ENCODE results near the gene EXTL1.
A peak's percentile ranks its signal among the peaks of the same experiment; 100 is the strongest.

EXTL1 gene

DNA sequence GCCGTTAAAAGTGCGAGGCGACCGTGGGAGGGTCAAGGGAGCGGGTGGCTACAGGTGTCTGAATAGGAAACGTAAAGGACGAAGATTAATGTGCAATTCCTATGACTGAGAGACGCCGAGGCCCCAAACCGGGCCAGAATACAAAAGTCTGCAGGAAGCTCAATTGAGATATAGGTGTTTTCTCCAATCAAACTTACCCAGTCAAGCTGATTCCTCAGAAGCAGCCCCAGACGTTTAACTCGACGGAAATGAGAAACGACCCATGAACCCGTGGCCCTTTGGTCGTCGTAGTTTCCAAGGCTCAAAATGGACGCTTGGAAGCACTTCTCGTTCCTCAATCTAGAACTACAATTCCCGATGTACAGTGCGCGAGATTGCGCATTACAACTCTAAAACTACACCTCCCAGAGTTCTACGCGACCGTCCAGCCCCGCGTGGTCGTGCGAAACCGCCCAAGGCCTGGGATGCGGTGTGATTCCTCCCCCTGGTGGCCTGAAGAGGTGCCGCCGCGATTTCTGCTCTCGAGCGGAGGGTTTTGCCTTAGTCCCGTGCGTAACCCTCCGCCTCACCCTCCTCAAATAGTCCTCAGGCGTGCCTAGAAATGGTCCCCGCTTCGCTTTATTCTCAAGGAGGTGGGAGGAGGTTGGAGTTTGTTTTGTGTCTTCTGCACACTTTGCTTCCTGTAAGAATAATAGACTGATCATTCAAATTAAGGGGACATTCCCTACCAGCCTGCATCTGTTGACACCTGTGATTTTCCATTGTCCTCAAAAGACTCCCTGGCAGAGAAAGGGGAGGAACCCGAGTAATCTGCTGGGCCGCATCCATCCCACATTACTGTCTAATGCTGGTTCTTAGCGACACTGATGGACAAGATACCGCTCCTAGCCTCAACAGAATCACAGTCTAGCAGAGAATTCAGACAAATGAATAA, 23.5 kb upstream of the EXTL1 start, which contains the start of gene PAFAH2:
Gene PAFAH2 (minus strand): TSS at position 236 of the 934 bp plus-strand sequence. CDS start 7,247 bp downstream, outside the sequence.
- DNase-seq, result peak; percentile 98

- DNase-seq, result no peak
Observed at GRCh38 chr1:25999041-25999800, 22.4 kb upstream of the EXTL1 start.

GRCh38 chr1:26003262-26003661, 18.3 kb upstream of the EXTL1 start:
- no peak for DNase-seq

- DNase-seq, result no peak
Observed at GRCh38 chr1:26003756-26004155, 17.8 kb upstream of the EXTL1 start.

DNA sequence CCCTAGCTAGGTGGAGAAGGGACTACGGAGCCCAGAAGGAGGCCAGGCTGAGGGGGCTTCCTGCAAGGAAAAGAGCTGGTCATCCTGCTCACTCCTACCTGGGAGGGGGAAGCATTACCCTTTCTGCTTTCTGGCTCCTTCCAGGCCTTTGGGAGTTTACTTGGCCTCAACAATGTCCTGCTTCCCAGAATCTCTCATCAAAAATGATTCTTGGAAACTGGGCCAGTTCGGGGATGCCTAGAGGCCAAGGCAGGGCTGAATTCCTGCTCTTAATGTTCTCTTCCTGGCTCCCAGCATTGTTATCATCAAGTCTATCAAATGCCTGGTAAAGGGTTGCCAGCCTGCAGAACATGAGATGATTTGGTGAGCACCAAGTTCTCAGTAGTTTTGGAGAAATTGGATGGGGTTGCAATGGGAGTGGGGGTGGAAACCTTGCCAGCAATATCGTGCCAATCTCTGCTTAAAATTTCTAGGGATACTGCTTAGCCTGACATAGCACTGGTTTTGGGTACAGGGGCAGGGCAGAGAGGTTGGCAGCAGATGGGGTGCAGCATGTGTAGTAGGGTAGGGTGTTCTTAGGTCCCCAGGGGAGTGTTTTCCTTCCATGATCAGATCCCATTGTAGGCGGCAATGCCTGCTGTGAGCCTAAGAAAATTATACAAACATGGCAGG, 16.0 kb upstream of the EXTL1 start:
- DNase-seq, result no peak

- no peak for DNase-seq
Observed at GRCh38 chr1:26006710-26007109, 14.9 kb upstream of the EXTL1 start.

DNA sequence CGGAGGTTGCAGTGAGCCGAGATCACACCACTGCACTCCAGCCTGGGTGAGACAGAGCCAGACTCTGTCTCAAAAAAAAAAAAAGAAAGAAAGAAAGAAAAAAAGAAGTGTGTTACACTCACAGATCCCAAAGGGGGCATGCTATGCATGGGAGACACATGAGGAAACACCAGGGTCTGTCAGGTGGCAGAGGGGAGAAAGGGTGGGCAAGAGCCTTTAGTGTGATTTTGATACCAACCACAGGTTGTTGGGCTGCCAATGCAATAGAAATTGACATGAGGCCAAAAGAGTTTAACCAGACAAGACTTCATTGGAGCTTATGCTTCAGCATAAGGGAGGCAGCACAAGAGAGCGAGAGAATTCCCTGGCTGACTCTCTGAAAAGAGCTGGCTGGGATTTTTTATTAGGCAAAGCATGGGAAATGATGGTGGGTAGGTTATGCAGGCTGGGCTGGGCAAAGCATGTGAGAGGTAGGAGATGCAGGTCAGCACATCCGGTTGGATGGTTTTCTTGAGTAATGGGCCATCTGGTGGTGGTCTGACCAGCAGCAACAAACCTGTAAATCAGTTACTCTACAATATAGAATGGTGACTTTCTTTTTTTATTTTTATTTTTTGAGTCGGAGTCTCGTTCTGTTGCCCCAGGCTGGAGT, 11.7 kb upstream of the EXTL1 start:
- DNase-seq, result no peak

- no peak for DNase-seq
Observed at GRCh38 chr1:26010825-26011224, 10.8 kb upstream of the EXTL1 start.

GRCh38 chr1:26012864-26013263, 8.7 kb upstream of the EXTL1 start:
- no peak for DNase-seq

GRCh38 chr1:26014179-26014578, 7.4 kb upstream of the EXTL1 start:
- DNase-seq, result no peak

- no peak for DNase-seq
Observed at GRCh38 chr1:26015358-26015757, 6.2 kb upstream of the EXTL1 start.

- DNase-seq, result no peak
Observed at GRCh38 chr1:26016258-26016952, 5.2 kb upstream of the EXTL1 start.

DNA sequence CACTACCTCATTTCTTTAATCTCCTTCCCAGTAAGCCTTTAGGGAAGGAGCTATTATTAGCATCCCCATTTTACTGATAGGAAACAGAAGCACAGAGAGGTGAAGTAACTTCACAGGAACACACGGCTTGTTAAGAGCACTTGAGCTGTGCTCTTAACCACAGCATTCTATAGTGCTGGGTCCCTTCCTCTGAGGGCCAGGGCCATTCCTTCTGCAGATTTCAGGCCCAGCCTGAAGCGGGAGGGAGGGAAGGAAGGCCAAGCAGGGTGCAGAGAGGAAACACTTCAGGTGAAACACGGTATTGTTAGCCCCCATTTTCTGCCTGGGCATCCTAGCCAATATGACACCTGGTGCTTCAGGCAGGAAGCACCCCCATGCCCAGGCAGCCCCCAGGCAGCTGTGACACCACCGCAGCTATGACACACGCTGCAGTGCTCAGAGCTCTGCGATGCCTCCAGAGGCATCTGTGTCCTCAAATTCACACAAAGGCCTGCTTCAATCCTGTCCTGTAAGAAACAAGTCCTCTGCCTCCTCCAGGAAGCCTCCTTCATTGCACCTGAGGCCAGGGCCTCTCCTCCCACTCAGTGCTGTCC, 4.5 kb upstream of the EXTL1 start:
- DNase-seq, result no peak

DNA sequence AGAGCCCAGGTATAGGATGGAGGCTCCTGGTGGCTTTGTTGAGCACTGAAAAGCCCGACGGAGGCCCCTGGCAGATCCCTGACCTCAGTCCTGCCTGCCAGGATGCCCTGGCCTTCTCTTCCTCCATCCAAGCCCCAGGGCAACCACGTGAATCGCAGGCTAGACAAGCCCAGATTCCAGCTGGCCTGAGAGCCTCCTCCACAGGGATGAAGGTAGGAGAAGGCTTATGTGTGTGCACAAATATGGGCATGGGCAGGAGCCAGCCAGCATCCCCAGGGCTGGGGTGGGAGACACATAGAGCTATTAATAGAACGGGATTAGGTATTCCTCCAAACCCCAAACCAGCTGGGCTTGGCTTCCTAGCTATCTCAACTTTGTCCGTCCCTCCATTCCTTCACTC, 4.0 kb upstream of the EXTL1 start:
- DNase-seq, result no peak

DNA sequence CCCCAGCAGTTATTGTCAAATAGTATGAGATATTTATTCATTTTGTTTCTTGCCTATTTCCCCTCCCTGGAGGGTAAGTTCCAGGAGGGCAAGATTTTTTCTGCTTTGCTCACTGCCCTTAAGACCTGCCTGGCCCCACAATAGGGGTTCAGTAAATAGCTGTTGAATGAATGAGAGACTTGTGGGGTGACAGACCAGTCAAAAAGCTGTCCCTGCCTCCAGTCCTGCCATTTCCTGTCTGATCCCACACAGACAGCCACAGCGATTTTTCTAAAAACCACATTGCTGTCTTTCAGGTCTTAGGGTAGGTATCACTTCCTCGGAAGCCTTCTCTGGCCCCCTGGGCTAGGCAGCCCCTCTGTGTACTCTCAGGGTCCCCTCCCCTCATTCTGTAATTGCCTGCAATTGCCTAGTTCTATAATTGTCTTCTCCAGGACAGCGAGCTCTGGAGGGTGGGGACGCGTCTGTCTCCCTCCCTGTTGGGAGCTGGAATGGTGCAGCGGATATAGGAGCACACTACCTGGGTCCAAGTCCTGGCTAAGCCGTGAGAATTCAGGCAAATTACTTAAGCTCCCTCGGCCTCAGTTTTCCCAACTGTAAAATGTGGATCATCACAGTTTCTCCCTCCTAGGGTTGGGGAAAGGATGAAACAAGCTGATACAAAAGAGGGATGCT, 1.8 kb upstream of the EXTL1 start:
- DNase-seq, result no peak

- no peak for DNase-seq
Observed at GRCh38 chr1:26020330-26020768, 1.2 kb upstream of the EXTL1 start.

- no peak for DNase-seq
Observed at GRCh38 chr1:26020941-26021646, 481 bp upstream of the EXTL1 start.

DNA sequence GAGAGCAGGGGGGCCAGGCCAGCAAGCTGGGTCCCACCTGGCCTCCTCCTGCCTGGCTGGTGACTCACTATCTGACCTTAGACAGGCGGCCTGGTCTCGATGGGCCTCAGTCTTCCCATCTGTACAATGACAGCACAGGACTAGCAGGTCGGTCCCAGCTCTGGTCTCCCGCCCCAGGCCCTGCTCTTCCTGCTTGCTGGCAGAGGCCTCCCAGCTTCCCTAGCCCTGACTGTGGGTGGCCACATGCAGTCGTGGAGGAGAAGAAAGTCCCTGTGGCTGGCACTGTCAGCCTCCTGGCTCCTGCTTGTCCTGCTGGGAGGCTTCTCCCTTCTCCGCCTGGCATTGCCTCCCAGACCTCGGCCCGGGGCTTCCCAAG, 817 bp downstream of the EXTL1 start:
- DNase-seq, result no peak

- no peak for DNase-seq
Observed at GRCh38 chr1:26023009-26023408, 1.4 kb downstream of the EXTL1 start.

DNA sequence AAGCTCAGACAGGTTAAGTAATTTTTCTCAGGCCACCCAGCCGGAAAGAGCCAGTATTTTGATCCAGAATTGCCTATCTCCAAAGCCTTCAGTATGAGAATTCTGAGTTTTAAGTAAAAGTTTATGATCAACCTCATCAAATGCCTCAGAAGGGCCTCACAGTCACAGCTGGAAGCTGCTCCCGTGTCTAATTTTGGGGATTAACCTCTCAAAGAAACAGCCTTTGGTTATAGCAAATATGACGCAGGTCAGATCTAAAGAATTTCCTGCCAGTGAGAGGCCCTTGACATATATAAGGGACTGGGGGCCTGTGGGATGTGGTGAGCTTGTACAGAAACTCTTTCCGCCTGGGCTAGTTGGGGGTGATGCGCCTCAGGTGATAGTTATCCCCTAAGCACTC, 2.3 kb downstream of the EXTL1 start:
- no peak for DNase-seq

- DNase-seq, result no peak
Observed at GRCh38 chr1:26025060-26025459, 3.5 kb downstream of the EXTL1 start.
